ENCODE data around the gene PALLD.

GRCh38 chr4:168648929-168649328 lies 152.1 kb downstream of the PALLD start:
- TF ChIP-seq EZH2 (IDR thresholded peaks at IDR 0.05): no peak
- no peak for TF ChIP-seq POLR2AphosphoS5 (IDR thresholded peaks at IDR 0.05; ENCODE audit: borderline replicate concordance, low read depth, low read length)

All from SK-N-MC (cell line).